Eye (tissue), 1 donor: ENCODE results near the gene PHB1.

Experiments used
- DNase-seq: peaks from one replicate; pipeline ENCODE4 v3.0.0-alpha.2; 2015

Gene PHB1

DNA sequence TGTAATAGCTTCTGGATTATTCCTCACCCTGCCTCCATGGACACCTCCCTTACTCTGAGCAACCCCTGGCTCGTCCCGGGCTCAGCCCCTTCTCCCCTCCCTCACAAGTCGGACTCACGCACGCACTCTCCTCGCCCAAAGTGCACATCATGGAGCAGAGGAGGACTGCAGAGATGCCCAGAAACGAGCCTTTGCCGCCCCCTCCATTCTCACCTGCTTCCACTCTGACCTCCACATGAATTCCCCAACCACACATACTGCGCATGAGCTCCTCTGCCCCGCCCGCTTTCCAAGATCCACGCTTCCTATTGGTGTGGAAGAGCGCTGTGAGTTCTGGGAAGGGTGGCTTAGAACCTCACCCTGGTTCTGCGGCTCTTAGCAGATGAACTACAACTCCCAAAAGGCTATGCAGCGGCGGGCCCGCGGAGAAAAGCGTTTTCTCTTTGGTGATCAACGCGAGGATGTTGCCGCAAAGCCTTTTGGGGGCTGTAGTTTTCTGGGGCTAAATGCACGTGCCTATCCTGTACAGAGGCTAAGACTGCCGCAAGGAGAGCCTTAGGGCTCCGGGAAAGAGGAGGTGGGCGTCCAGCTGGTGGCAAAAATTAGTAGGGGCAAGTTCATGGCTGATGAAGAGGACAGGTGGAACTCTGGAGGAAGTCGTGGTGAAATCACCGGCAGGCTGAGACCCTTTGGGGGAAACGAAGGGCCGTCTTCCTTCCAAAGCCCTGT is at the start of gene PHB1:
Gene PHB1, minus strand, starts transcription at position 261 of the 729 bp plus-strand sequence. CDS start 1,618 bp downstream, outside the sequence.
- DNase-seq = peak; percentile 100

DNA sequence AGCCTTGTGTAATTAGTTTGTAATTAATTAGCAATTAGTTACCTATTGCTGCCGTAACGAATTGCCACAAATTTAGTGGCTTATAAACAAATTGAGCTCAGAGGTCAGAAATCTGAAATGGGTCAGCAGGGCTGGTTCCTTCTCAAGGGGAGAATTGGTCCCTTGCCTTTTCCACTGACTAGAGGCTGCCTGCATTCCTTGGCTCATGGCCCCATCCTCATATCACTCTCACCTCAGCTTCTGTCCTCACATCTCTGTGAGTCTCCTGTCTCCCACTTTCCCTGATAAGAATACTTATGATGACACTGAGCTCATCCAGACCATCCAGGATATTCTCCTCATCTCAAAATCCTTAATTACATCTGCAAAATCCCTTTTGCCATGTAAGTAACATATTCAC is 49.4 kb upstream of the PHB1 start:
- no peak for DNase-seq

DNA sequence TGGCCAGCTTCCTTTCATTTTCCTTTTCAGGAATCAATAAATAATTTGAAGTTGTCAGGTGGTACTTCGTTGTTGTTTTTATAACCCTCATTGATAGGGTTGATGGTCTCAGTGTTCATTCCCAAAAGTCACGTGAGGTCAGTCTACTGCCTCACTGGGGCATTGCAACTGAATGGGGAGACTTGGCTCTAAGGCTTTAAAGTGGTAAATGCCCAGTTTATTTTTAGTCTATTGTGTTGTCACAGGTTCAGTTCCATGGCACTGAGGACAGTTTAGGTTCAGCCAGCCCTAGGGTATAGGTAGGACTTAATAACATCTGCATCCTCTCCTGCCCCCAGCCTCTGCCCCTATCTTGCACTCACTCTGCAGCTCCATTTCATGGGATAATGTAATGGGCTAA is 46.9 kb upstream of the PHB1 start:
- DNase-seq = no peak

DNA sequence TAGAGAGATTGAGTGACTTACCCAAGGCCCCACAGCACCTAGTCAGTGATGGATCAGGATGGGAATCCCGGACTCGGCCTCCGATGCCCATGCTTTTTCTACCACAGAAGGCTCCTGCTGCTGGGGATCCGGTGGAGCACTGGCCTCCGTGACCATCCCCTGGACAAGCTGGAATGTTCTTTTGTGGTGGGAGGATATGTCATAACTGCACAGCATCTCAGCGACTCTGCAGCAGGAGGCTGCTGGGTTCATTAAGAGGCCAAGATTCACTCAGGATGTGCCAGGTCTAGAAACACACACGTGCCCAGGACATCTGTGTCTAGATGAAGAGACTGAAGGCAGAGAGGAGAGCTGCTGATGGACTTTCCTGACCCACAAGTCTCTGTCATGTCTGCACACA is 45.7 kb upstream of the PHB1 start:
- no peak for DNase-seq

DNA sequence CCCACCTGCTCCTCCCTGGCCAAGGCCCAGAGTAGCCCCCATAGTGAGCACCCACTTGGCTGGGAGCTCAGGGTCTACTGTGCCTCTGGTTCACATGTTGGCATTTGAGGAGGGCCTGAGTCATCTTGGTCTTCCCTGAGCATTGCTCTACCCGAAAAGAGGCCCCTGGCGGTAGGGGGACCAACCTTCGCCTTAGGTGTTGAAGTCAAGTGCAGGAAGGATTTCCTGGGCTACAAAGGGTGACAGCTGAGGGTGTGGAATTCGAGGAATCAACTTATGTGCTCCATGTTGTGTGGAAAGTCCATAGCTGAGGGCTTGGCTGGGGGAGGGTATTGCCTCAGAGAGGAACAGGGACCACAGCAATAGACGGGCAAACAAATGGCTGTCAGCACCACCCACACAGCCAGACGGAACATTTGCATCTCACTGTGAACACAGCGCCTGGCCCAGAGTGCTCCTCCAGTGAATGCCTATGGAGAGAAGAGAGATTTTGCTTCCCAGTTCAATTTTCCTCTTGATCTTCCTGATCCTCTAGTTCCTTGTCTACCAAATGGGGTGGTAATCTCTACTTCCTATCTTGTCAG is 44.8 kb upstream of the PHB1 start:
- no peak for DNase-seq

DNA sequence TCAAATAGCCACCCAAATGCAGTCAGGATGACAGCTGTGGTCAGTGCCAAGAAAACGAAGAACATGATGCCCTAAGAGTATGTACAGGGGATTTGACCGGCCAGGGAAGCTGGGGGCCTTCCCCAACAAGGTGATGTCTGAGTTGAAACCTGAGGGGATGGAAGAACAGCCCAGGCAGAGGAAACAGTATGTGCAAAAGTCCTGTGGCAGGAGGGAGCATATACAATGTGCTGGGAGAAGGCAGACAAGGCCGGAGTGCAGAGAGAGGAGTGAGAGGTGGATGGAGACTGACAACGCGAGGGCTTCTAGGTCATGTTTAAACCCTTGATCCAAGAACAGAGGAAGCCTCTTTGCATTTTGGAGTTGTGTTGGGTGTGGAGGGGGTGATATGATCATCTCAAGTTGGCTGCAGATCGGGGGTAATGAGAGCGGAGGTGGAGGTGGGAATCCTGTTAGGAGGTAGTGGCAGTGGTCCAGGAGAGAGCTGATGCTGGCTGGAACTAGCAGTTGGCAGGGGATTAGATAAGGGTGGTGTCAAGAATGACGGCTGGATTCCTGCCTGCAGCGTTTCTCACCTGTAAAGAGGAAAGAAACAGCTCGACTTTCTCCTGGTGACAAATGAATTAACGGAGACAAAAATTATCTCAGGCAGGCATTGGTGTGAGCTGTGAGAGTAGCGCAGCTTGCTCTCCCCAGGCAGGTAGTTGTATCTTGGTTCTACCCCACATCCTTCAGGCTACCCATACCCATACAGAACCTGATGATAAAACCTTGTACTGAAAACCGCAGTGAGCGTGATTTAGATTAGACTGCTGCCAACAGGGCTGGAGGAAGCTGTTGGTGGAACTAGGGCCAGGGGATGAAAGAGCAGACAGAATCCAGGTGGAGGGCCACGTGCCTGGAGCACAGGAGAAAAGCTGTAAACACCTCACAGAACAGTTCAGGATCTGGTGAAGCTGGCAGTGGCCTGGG is 43.2 kb upstream of the PHB1 start:
- no peak for DNase-seq

GRCh38 chr17:49456183-49456965 is 41.7 kb upstream of the PHB1 start:
- DNase-seq = peak; percentile 71

- DNase-seq = peak; percentile 60
Observed at GRCh38 chr17:49455272-49455861, 40.7 kb upstream of the PHB1 start.

- peak; percentile 81 for DNase-seq
Observed at GRCh38 chr17:49454050-49454449, 39.4 kb upstream of the PHB1 start.

- no peak for DNase-seq
Observed at GRCh38 chr17:49452661-49453060, 38.0 kb upstream of the PHB1 start.

DNA sequence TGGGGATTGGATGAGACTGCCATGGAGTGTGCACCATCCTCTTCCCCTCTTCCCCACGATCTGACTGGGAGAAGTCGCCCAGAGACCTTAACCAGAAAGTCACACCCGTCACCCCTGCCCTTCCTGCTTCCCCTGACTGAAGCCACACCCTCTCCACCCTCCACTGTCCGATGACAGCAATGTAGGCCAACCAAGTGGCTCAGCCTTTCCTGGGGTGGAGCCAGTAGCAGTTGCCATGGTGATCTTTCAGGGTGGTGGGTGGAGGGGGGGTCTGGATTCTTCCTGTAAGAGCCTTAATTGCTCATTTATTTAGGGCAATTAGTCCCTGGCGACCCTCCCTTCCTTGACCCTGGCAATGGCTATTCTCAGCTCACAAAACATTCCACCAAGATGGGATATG is 37.5 kb upstream of the PHB1 start:
- DNase-seq = peak; percentile 82

GRCh38 chr17:49450735-49451134 is 36.1 kb upstream of the PHB1 start:
- no peak for DNase-seq

DNA sequence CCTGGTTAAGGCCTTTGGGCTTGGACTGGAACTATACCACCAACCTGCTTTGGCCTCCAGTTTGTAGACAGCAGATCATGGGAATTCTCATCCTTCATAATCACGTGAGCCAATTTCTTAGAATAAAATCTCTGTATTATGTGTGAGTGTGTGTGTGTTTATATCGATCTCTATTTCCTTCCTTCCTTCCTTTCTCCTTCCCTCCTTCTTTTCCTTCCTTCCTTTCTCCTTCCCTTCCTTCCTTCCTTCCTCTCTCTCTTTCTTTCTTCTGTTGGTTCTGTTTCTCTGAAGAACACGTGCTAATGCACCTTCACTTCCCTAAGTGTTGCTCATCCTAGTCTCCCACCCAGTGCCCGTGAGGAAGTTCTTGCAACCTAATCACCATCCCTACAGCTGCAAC is 35.5 kb upstream of the PHB1 start:
- no peak for DNase-seq

GRCh38 chr17:49447628-49448302 is 33.1 kb upstream of the PHB1 start:
- DNase-seq = no peak

GRCh38 chr17:49445591-49445990 is 30.9 kb upstream of the PHB1 start:
- DNase-seq = no peak

GRCh38 chr17:49444384-49444783 is 29.7 kb upstream of the PHB1 start:
- no peak for DNase-seq

DNA sequence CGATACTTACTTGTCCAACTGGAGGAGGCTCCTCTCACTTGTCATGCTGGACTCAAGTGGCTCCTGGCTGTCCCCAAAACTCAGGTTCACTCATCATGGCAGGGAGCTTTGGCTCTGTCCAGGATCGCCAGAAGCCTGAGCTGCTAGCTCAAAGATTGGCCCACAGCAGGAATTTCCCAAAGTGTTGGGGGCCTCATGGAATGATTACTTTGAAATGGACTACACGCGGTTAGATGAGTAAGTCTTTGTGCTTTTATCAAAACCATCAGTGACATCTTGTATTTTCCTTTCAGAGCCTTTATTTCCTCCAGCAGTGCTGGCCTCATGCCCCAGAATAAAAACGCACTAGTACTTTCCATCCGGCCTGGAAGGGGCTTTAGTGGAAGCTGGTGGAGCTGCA is 29.2 kb upstream of the PHB1 start:
- peak; percentile 59 for DNase-seq

- DNase-seq = peak; percentile 59
Observed at GRCh38 chr17:49442041-49442440, 27.4 kb upstream of the PHB1 start.

DNA sequence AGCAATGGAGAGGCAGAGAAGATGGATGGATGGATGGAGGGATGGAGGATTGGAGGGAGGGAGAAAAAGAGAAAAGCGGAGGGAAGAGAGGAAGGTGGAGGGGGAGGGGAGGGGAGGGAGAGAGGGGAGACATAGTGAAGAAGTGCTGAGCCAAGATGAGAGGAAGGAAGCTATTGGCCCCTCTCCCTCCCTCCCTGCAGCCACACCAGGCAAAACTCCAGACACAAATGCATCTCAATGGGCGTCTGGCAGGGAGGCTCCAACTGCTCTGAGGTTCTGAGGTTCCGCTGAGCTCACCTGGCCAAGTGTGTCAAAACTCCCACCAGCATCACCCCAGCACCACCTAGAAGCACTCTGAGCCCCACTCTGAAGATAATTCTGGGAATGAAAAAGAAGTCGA is 26.9 kb upstream of the PHB1 start:
- DNase-seq = no peak

DNA sequence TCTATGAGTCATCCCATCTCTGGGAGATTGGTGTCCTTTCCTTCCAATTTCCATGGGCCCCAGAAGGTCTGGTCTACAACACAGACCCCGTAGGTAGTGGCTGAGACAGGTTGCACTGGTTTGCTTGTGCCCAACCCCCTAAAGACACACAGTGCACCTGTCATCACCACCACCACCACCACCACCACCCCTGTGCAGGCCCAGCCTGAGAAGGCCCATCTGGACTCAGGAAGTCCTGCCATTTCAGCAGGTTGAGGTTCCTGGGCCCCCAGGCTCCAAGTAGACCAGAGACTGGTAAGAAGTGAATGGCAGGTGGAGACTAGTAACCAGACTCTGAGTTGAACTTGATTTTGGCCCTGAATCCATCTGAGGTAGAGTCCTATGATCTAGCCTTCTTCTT is 25.9 kb upstream of the PHB1 start:
- DNase-seq = no peak

DNA sequence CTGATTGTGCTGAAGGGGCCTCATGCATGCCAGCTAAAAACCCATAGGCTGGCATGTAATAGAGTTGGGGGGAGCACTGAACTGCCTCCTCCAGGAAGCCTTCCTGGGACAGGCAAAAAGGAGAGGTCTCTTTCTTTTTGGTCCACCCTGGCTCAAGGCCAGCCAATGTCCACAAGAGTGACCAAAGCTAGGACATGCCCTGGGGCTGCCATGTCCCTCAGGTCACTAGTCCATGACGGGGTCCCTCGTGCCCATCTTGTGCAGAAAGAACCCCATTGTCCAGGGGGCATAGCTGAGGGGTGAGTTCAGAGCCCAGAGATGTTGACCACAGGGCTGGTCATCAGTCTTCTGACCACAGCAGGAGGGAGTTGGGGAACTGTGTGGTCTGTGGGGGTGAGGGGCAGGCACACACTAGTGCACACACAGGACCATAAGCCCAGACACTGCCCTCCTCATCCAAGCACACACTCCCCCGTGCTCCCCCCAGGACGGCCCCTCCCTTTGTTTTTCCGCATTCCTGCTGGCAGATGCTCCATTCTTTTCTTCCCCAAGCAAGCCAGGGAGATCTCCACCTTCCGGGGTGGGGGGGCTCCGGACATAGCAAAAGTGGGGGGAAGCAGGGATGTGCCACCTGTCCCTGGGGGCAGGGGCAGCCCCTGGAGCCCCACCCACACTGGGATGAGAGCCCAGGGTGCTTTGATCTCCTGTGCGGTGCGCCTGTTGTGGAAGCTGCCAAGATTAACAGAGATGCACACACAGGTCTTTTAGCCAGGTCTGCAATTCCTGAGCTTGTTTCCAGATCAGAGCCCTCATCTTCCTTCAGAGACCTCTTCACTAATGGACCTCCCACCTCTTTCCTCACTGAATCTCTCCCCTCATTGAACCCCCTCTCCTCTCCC is 25.2 kb upstream of the PHB1 start:
- peak; percentile 44 for DNase-seq
